Measurements from ENCODE around the gene MAB21L4. TPM values are rescaled to one million over a fixed set of nuclear protein-coding genes. Genes with fewer than 3 reads are reported as not detected.

Gene MAB21L4
- total RNA-seq (under 1 TPM in 2 of 7 donors, not detected in 5; 0.33 to 0.70 TPM), polyA plus RNA-seq (under 1 TPM in 2 of 3 donors, not detected in 1; 0.04 to 0.13 TPM)
- long read RNA-seq, donor 1, result 0 reads
- long read RNA-seq, donor 2, partial matches to known transcripts, result 0 of 1 reads
- long read RNA-seq, donor 2, other reads (novel, unspliced or antisense), result 0 of 1 reads

DNA sequence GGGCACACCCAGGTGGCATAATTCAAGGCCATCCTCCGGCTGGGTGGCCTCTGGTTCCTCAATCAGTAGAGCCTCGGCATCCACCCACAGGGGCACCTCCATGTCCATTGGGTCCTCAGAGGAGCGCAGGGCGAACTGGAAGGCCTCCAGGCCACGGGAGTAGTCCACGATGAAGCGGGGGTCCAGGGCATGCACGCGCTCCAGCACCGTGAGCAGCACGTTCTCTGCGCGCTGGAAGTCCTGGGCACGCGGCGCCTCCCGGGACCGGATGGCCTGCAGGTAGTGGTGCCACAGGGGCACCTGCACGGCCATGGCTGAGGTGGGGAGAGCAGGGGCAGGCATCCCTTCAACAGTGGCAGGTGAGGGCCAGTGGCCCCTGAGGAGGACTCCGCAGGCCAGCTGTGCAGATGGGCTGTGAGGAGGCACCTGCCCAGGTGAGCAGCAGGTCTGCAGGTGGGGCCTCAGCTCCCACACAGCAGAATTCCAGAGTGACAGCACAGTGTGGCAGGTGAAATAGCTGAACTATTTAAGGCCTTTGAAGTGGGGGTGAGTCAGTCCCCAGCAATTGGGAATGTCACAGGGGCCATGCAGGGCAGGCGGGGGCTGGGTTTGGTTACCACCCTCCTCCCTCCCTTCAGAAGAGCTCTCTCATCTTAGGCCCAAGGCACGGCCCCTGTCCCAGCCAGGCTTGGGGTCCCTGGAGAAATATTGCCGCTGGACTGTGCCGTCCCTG, at the start of gene MAB21L4:
Gene MAB21L4, minus strand, starts transcription at position 501 of the 733 bp plus-strand sequence. Its CDS starts 159 bp downstream, at position 342.
- Histone ChIP-seq H3K4me3 (no peak within 1 kb of the TSS), H3K36me3 (no peaks in the 10 kb centered on the region), H3K27me3 (replicated peaks in 1 of 7) (no peaks in the 10 kb centered on the region), H3K9me3 (no peaks in the 10 kb centered on the region), H3K27ac (peak within 1 kb of the TSS in 2 of 8 donors; percentile 80), H3K4me1 (peaks cover 0 to 42% (median 20%) of the 10 kb centered on the region in 6 donors)
- intact Hi-C loops (cut with DNase I; ENCODE audit: low total_unique reads), result no loop called here
- TF ChIP-seq POLR2A (IDR thresholded peaks at IDR 0.05) (no peak), POLR2AphosphoS5 (IDR thresholded peaks at IDR 0.05) (no peak)
- TF ChIP-seq, protein P1, sequence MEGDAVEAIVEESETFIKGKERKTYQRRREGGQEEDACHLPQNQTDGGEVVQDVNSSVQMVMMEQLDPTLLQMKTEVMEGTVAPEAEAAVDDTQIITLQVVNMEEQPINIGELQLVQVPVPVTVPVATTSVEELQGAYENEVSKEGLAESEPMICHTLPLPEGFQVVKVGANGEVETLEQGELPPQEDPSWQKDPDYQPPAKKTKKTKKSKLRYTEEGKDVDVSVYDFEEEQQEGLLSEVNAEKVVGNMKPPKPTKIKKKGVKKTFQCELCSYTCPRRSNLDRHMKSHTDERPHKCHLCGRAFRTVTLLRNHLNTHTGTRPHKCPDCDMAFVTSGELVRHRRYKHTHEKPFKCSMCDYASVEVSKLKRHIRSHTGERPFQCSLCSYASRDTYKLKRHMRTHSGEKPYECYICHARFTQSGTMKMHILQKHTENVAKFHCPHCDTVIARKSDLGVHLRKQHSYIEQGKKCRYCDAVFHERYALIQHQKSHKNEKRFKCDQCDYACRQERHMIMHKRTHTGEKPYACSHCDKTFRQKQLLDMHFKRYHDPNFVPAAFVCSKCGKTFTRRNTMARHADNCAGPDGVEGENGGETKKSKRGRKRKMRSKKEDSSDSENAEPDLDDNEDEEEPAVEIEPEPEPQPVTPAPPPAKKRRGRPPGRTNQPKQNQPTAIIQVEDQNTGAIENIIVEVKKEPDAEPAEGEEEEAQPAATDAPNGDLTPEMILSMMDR (IDR thresholded peaks at IDR 0.05 in 8 of 11, conservative IDR thresholded peaks at IDR 0.05 in 3 of 11), result no peak
- 82 to 90% (median 89%) methylated on average over 5 to 24 of the region's 24 CpGs for WGBS, 5 donors
- DNase-seq, result no peak

DNA sequence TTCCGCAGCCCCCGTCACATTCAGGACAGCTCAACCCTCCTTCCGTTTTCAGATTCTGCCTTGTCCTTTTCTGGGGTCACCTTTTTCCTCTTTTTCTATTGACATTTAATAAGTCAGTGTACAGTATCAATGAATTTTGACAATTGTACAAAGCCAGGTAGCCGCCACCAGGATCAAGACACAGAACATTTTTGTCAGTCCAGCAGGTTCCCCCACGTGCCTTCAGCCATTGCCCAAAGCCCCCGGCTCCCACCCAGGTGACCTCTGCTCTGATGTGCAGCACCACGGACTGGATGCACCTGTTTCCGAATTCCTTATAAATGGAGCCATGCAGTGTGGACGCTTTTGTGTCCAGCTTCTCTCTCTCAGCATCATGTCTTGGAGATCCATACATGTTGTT, 40.1 kb upstream of the MAB21L4 start:
- 82 to 91% (median 87%) methylated on average over 9 of the region's 9 CpGs for WGBS, 5 donors
- H3K4me3 ChIP-seq, result no peak overlapping the region
- peaks cover 0 to 32% (median 20%) of the 10 kb centered on the region in 8 donors for H3K9me3 ChIP-seq
- intact Hi-C loops (cut with DNase I; ENCODE audit: low total_unique reads), result no loop called here
- TF ChIP-seq POLR2AphosphoS5 (IDR thresholded peaks at IDR 0.05) (no peak), POLR2A (IDR thresholded peaks at IDR 0.05) (no peak)
- TF ChIP-seq, protein P1 (IDR thresholded peaks at IDR 0.05 in 8 of 11, conservative IDR thresholded peaks at IDR 0.05 in 3 of 11), result no peak
- peaks cover 0 to 13% (median 0%) of the 10 kb centered on the region in 6 donors for H3K4me1 ChIP-seq
- no peaks in the 10 kb centered on the region for H3K36me3 ChIP-seq
- H3K27me3 ChIP-seq (replicated peaks in 1 of 7), result no peaks in the 10 kb centered on the region
- DNase-seq, result peak; percentile 51
- no peak overlapping the region for H3K27ac ChIP-seq

DNA sequence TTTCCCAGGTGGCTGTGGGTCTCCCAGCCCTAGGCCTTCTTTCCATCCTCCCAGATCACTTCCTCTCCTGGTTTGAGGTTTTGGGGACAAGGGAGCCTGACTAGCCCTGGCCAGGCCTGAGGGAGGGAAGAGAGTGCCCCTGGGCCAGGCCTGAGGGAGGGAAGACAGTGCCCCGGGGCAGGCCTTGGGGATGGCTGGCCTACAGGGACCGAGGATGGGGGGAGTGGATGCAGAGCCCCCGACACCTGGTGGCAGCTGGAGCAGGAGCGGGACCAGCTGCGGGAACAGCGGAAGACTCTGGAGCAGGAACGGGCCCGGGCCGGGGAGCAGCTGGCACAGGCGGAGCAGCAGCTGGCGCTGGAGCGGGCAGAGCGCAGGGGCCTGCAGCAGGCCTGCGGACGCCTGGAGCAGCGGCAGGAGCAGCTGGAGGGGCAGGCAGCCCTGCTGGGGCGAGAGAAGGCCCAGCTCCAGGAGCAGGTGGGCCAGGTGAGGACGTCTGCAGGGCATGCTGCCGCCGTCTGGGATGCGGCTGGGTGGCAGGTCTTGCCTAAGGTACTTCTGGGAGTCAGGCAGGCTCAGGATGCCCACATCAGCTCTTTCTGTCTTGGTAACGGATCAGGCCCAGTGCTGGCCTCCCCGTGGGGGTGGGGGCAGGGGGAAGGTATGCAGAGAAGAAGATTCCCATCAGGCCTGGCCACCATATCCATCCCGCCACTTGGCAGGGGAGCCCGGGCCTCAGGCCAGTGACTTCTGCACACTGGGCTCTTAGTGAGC, 39.3 kb upstream of the MAB21L4 start:
- Histone ChIP-seq H3K9me3 (peaks cover 0 to 32% (median 20%) of the 10 kb centered on the region in 8 donors), H3K4me1 (peaks cover 0 to 13% (median 0%) of the 10 kb centered on the region in 6 donors), H3K27me3 (replicated peaks in 1 of 7) (peaks cover 0 to 4% (median 0%) of the 10 kb centered on the region in 7 donors), H3K27ac (no peak overlapping the region), H3K4me3 (no peak overlapping the region), H3K36me3 (no peaks in the 10 kb centered on the region)
- intact Hi-C loops (cut with DNase I; ENCODE audit: low total_unique reads), result no loop called here
- DNase-seq, result peak; percentile 69
- TF ChIP-seq, protein P1 (IDR thresholded peaks at IDR 0.05 in 8 of 11, conservative IDR thresholded peaks at IDR 0.05 in 3 of 11), result no peak
- TF ChIP-seq POLR2AphosphoS5 (IDR thresholded peaks at IDR 0.05) (no peak), POLR2A (IDR thresholded peaks at IDR 0.05) (no peak)
- WGBS, 5 donors, result 83 to 93% (median 92%) methylated on average over 17 to 25 of the region's 25 CpGs
